BJ (cell line): ENCODE results near the gene SAMD10. TPM values are rescaled to one million over a fixed set of nuclear protein-coding genes. Genes with fewer than 3 reads are reported as not detected.

Experiments used
- CTCF ChIA-PET: fragments of 350-600 bp; formaldehyde crosslinking; extraction: SDS; loops from one replicate; lab custom pipeline; 2021; ENCODE audit warnings: antibody characterized with exemption, inconsistent platforms; lab: Yijun Ruan, JAX
- POLR2A ChIA-PET: fragments of 300-600 bp; sonication (Branson Sonifier 250); formaldehyde crosslinking; extraction: SDS; loops from one replicate; lab custom pipeline; 2021; ENCODE audit warnings: antibody characterized with exemption; lab: Charles Lee
- DNase-seq: peaks from one replicate; pipeline ENCODE4 v3.0.0-alpha.2; 2011; ENCODE audit warnings: low read depth
- H3K27me3 ChIP-seq: 2 replicates; pipeline ENCODE4 v1.6.0; 2011; ENCODE audit warnings: low read length; ENCODE audit not compliant: control insufficient read depth, insufficient read depth
- H3K36me3 ChIP-seq: 2 replicates; pipeline ENCODE4 v1.5.1; 2011; ENCODE audit warnings: low read length; ENCODE audit not compliant: control insufficient read depth, insufficient read depth
- H3K4me3 ChIP-seq: 2 replicates; pipeline ENCODE4 v1.5.1; 2011; ENCODE audit warnings: low read depth, mild to moderate bottlenecking, control low read depth, low read length
- CTCF ChIP-seq: IDR thresholded peaks from 2 replicates; pipeline ENCODE4 v1.5.1; 2011; ENCODE audit warnings: low read depth, mild to moderate bottlenecking, control low read depth, inconsistent platforms, low read length, moderate library complexity; ENCODE audit not compliant: insufficient read depth
- polyA plus RNA-seq: library from polyadenylated mRNA; depleted of rRNA; stranded (reverse); fragments of >200 nt; gene quantifications from 2 replicates; pipeline ENCODE4 v1.2.3, GENCODE V29; 2011; rRNA removed
- small RNA-seq: library from RNA; depleted of rRNA; stranded (forward); fragments of <200 nt; gene quantifications from one replicate; pipeline ENCODE3, GENCODE V24; 2012; ENCODE audit warnings: low replicate concordance, low read depth; ENCODE audit not compliant: insufficient read length

SAMD10 gene
- polyA plus RNA-seq, 1 experiment, result 1.4 TPM

- TF ChIP-seq CTCF, result no peak
- CTCF ChIA-PET, result interaction anchor here (0.6 kb wide), 1 partner anchor 28 kb away, joined by 3 read pairs; no protein-coding TSS in a partner anchor
- DNase-seq, result no peak
- H3K4me3 ChIP-seq, result no peak overlapping the region
- POLR2A ChIA-PET, result no interaction called here
- no peaks in the 10 kb centered on the region for H3K27me3 ChIP-seq
- H3K36me3 ChIP-seq, result peaks cover 34% of the 10 kb centered on the region
Measured at GRCh38 chr20:63929071-63929470, 50.4 kb downstream of the SAMD10 start.

- ChIA-PET POLR2A (no interaction called here), CTCF (no interaction called here)
- no peak for DNase-seq
Measured at GRCh38 chr20:63926298-63926697, 53.1 kb downstream of the SAMD10 start.

GRCh38 chr20:63924241-63924640, 55.2 kb downstream of the SAMD10 start:
- H3K27me3 ChIP-seq, result no peaks in the 10 kb centered on the region
- POLR2A ChIA-PET, result no interaction called here
- CTCF ChIA-PET, result no interaction called here
- no peak for DNase-seq
- no peak for TF ChIP-seq CTCF
- H3K36me3 ChIP-seq, result peaks cover 11% of the 10 kb centered on the region
- H3K4me3 ChIP-seq, result no peak overlapping the region

More at GRCh38 chr20:63926298-63926697, 53.1 kb downstream of the SAMD10 start:
- no peak for TF ChIP-seq CTCF
- Histone ChIP-seq H3K4me3 (no peak overlapping the region), H3K36me3 (peaks cover 22% of the 10 kb centered on the region), H3K27me3 (no peaks in the 10 kb centered on the region)

Small RNAs within 50 kb of the gene (small RNA-seq; reads per million reads assigned to genes)
- gene MIR647, result not detected

Other genes with a start within 250 kb of the SAMD10 start
- 1.7 and 2.5 TPM in 2 replicates for gene LIME1, start 243.0 kb downstream of the SAMD10 start, polyA plus RNA-seq
- 36.6 and 52.0 TPM in 2 replicates for gene SLC2A4RG, start 239.9 kb downstream of the SAMD10 start, polyA plus RNA-seq
- gene ZBTB46, start 148.4 kb downstream of the SAMD10 start, polyA plus RNA-seq, result 0.13 and 0.32 TPM in 2 replicates
- gene ABHD16B, start 118.1 kb downstream of the SAMD10 start, polyA plus RNA-seq, result not detected in 2 replicates
- 243 and 288 TPM in 2 replicates for gene TPD52L2, start 114.4 kb downstream of the SAMD10 start, polyA plus RNA-seq
- 33.7 and 45.6 TPM in 2 replicates for gene DNAJC5, start 84.5 kb downstream of the SAMD10 start, polyA plus RNA-seq
- gene UCKL1, start 23.2 kb downstream of the SAMD10 start, polyA plus RNA-seq, result 24.0 and 40.1 TPM in 2 replicates
- 4.6 and 6.0 TPM in 2 replicates for gene ZNF512B, start 9.7 kb downstream of the SAMD10 start, polyA plus RNA-seq
- gene PRPF6, start 1.5 kb upstream of the SAMD10 start, polyA plus RNA-seq, result 37.9 and 52.3 TPM in 2 replicates
- gene C20orf204, start 56.5 kb upstream of the SAMD10 start, polyA plus RNA-seq, result 0.05 and 0.06 TPM in 2 replicates
- gene SOX18, start 70.0 kb upstream of the SAMD10 start, polyA plus RNA-seq, result not detected in 2 replicates
- 17.3 and 34.2 TPM in 2 replicates for gene TCEA2, start 83.6 kb upstream of the SAMD10 start, polyA plus RNA-seq
- 12.1 and 14.5 TPM in 2 replicates for gene RGS19, start 99.9 kb upstream of the SAMD10 start, polyA plus RNA-seq
- 0.66 and 0.97 TPM in 2 replicates for gene OPRL1, start 100.4 kb upstream of the SAMD10 start, polyA plus RNA-seq
- not detected in 2 replicates for gene LKAAEAR1, start 104.8 kb upstream of the SAMD10 start, polyA plus RNA-seq
- gene NPBWR2, start 127.9 kb upstream of the SAMD10 start, polyA plus RNA-seq, result not detected in 2 replicates
- not detected in 2 replicates for gene MYT1, start 184.8 kb upstream of the SAMD10 start, polyA plus RNA-seq